Endodermal cell (in vitro differentiated cells): ENCODE data around the gene SPDYE8. TPM values are rescaled to one million over a fixed set of nuclear protein-coding genes. Genes with fewer than 3 reads are reported as not detected.
A peak's percentile ranks its signal among the peaks of the same experiment; 100 is the strongest.
"Not testable (repeated sequence)": the region's sequence is repeated elsewhere in the genome, so short reads cannot be mapped to it uniquely, and the experiment has no call there.

Experiments
- DNase-seq: peaks from one replicate; pipeline ENCODE4 v3.0.0-alpha.2; 2017
- H3K27ac ChIP-seq: 2 replicates; pipeline ENCODE4 v1.5.1; 2013; ENCODE audit warnings: mild to moderate bottlenecking, low read depth, low read length, moderate library complexity
- H3K27me3 ChIP-seq: 2 replicates; pipeline ENCODE4 v1.6.1; 2013; ENCODE audit warnings: mild to moderate bottlenecking, low read length, moderate library complexity; ENCODE audit not compliant: insufficient read depth, control insufficient read depth, poor library complexity, severe bottlenecking
- H3K36me3 ChIP-seq: 2 replicates; pipeline ENCODE4 v1.7.0; 2013; ENCODE audit warnings: mild to moderate bottlenecking, low read length, moderate library complexity; ENCODE audit not compliant: control insufficient read depth, insufficient read depth
- H3K4me1 ChIP-seq: one replicate; pipeline ENCODE4 v1.7.0; 2013; ENCODE audit warnings: low read length; ENCODE audit not compliant: control insufficient read depth, insufficient read depth
- H3K4me3 ChIP-seq: 2 replicates; pipeline ENCODE4 v1.5.1; 2013; ENCODE audit warnings: mild to moderate bottlenecking, low read length, moderate library complexity
- H3K9ac ChIP-seq: 2 replicates; pipeline ENCODE4 v1.6.1; 2013; ENCODE audit warnings: mild to moderate bottlenecking, low read length, moderate library complexity; ENCODE audit not compliant: poor library complexity, severe bottlenecking; ENCODE audit errors: extremely low read depth
- H3K9me3 ChIP-seq: 2 replicates; pipeline ENCODE4 v1.6.1; 2013; ENCODE audit warnings: mild to moderate bottlenecking, low read length, moderate library complexity; ENCODE audit not compliant: control insufficient read depth
- H3K27ac Mint-ChIP-seq: 2 replicates; pipeline ENCODE4 v1.8.0; 2020; ENCODE audit warnings: mixed read lengths
- H3K27me3 Mint-ChIP-seq: 2 replicates; pipeline ENCODE4 v1.8.0; 2021; ENCODE audit warnings: mild to moderate bottlenecking, mixed read lengths; ENCODE audit not compliant: insufficient read depth
- H3K36me3 Mint-ChIP-seq: 2 replicates; pipeline ENCODE4 v1.8.0; 2020; ENCODE audit warnings: low read depth, mixed read lengths
- H3K4me1 Mint-ChIP-seq: 2 replicates; pipeline ENCODE4 v1.8.0; 2020; ENCODE audit warnings: mixed read lengths
- H3K4me3 Mint-ChIP-seq: 2 replicates; pipeline ENCODE4 v1.8.0; 2020; ENCODE audit warnings: mild to moderate bottlenecking, moderate library complexity, mixed read lengths
- H3K9me3 Mint-ChIP-seq: 2 replicates; pipeline ENCODE4 v1.8.0; 2020; ENCODE audit warnings: mild to moderate bottlenecking, mixed read lengths
- WGBS, 2 experiments: methylation state at CpG; one replicate each; pipeline versions ENCODE4 v1.1.5 to v1.1.7; 2013; ENCODE audit warnings: missing lambda C conversion rate in 2 of 2, mixed read lengths in 1 of 2; ENCODE audit not compliant: insufficient coverage in 1 of 2, insufficient read length in 1 of 2; 5-methylcytosine and 5-hydroxymethylcytosine counted together
- long read RNA-seq, 4 experiments: library from polyadenylated mRNA in 2 of 4; library from RNA in 1 of 4; library from capped mRNA in 1 of 4; stranded (forward) in 3 of 4; unstranded in 1 of 4; transcript quantifications; one replicate each; pipeline ENCODE4 v2.0.0, GENCODE V29; 2020 to 2021; ENCODE audit warnings: inconsistent platforms in 1 of 4
- polyA plus RNA-seq, 2 experiments: library from polyadenylated mRNA; stranded (reverse); fragments of 50-300 nt; gene quantifications; one replicate each; pipeline ENCODE4 v1.2.3, GENCODE V29; 2013
- total RNA-seq, 2 donors: library from RNA; stranded (reverse); fragmentation: NEBNext Ultra II Directional in 1 of 2; extraction: Animal tissue kit (Norgen Biotek cat#: 25700) in 1 of 2; gene quantifications; 2 replicates in 1 of 2; 3 replicates in 1 of 2; pipeline ENCODE4 v1.2.1, GENCODE V29; 2021

SPDYE8 gene
- total RNA-seq = not detected
- not detected for polyA plus RNA-seq (2013, experiment 1 of 2)
- polyA plus RNA-seq (2013, experiment 2 of 2) = not detected
- long read RNA-seq, experiment 1 = 0 reads
- long read RNA-seq, experiment 2, partial matches to known transcripts = 0 of 1 reads
- long read RNA-seq, experiment 2, other reads (novel, unspliced or antisense) = 1 of 1 reads
- long read RNA-seq, experiment 3 = 0 reads
- long read RNA-seq, experiment 4 = 0 reads

GRCh38 chr7:73029666-73030065, at the start of gene SPDYE8:
SPDYE8 (minus strand) TSS chr7:73029766; CDS start chr7:73027966, 1,800 bp downstream.
- H3K9ac ChIP-seq, H3K27me3 ChIP-seq, H3K9me3 Mint-ChIP-seq, H3K4me3 ChIP-seq, H3K27ac ChIP-seq, H3K4me1 Mint-ChIP-seq, H3K36me3 Mint-ChIP-seq, DNase-seq, H3K4me1 ChIP-seq, H3K27ac Mint-ChIP-seq, H3K27me3 Mint-ChIP-seq, H3K4me3 Mint-ChIP-seq, H3K36me3 ChIP-seq, H3K9me3 ChIP-seq: not testable (repeated sequence)
- no CpG with 5 or more reads among the region's 8 CpGs for WGBS, 2 experiments

GRCh38 chr7:73057811-73058210, 28.2 kb upstream of the SPDYE8 start, which contains the start of gene SPDYE11:
SPDYE11 (minus strand) TSS chr7:73057911; CDS start chr7:73056111, 1,800 bp downstream.
- H3K9me3 ChIP-seq, H3K4me1 Mint-ChIP-seq, H3K4me3 ChIP-seq, H3K9ac ChIP-seq, H3K27ac Mint-ChIP-seq, H3K36me3 ChIP-seq, H3K27me3 ChIP-seq, H3K36me3 Mint-ChIP-seq, H3K4me1 ChIP-seq, DNase-seq, H3K27me3 Mint-ChIP-seq, H3K4me3 Mint-ChIP-seq, H3K9me3 Mint-ChIP-seq, H3K27ac ChIP-seq: not testable (repeated sequence)
- WGBS, 2 experiments = no CpG with 5 or more reads among the region's 8 CpGs

- H3K27ac ChIP-seq, H3K27ac Mint-ChIP-seq, H3K4me1 Mint-ChIP-seq, H3K27me3 ChIP-seq, H3K9me3 Mint-ChIP-seq, H3K9me3 ChIP-seq, H3K36me3 ChIP-seq, H3K27me3 Mint-ChIP-seq, DNase-seq, H3K36me3 Mint-ChIP-seq, H3K4me1 ChIP-seq: not testable (repeated sequence)
- Histone ChIP-seq H3K4me3 (peak overlapping the region; percentile 75), H3K9ac (peak overlapping the region; percentile 45)
- WGBS, 2 experiments = 36 to 37% methylated on average over 6 to 9 of the region's 10 CpGs
- H3K4me3 Mint-ChIP-seq = peak overlapping the region; percentile 92
These were observed 23.1 kb downstream of the SPDYE8 start for GRCh38 chr7:73006491-73006890.

- H3K4me1 ChIP-seq, H3K27me3 ChIP-seq, H3K9me3 ChIP-seq, H3K36me3 Mint-ChIP-seq, H3K4me1 Mint-ChIP-seq, H3K36me3 ChIP-seq, H3K9me3 Mint-ChIP-seq, H3K27me3 Mint-ChIP-seq, DNase-seq: not testable (repeated sequence)
- Histone ChIP-seq H3K4me3 (peak overlapping the region; percentile 72), H3K27ac (peak overlapping the region; percentile 88), H3K9ac (peak overlapping the region; percentile 72)
- 0% methylated on average over 18 to 37 of the region's 66 CpGs for WGBS, 2 experiments
- H3K4me3 Mint-ChIP-seq = peak overlapping the region; percentile 92
- H3K27ac Mint-ChIP-seq = peak overlapping the region; percentile 99
These were observed 23.7 kb downstream of the SPDYE8 start for GRCh38 chr7:73005693-73006447.

- H3K36me3 ChIP-seq, DNase-seq, H3K4me1 Mint-ChIP-seq, H3K9me3 Mint-ChIP-seq, H3K9me3 ChIP-seq, H3K27me3 Mint-ChIP-seq, H3K4me1 ChIP-seq, H3K27me3 ChIP-seq, H3K36me3 Mint-ChIP-seq: not testable (repeated sequence)
- Histone ChIP-seq H3K27ac (peak overlapping the region; percentile 88), H3K4me3 (peak overlapping the region; percentile 72), H3K9ac (peak overlapping the region; percentile 72)
- peak overlapping the region; percentile 99 for H3K27ac Mint-ChIP-seq
- 0% methylated on average over 14 of the region's 30 CpGs; no CpG with 5 or more reads in 1 of the 2 experiments for WGBS, 2 experiments
- peak overlapping the region; percentile 92 for H3K4me3 Mint-ChIP-seq
These were observed 24.2 kb downstream of the SPDYE8 start for GRCh38 chr7:73005356-73005692.

- H3K4me3 ChIP-seq, H3K4me1 ChIP-seq, H3K9ac ChIP-seq, H3K4me1 Mint-ChIP-seq, H3K36me3 ChIP-seq, H3K27me3 Mint-ChIP-seq, H3K27ac ChIP-seq, H3K9me3 ChIP-seq, H3K4me3 Mint-ChIP-seq, H3K27ac Mint-ChIP-seq, H3K36me3 Mint-ChIP-seq, H3K27me3 ChIP-seq, DNase-seq, H3K9me3 Mint-ChIP-seq: not testable (repeated sequence)
- WGBS, 2 experiments = no CpG with 5 or more reads among the region's 11 CpGs
These were observed 31.6 kb downstream of the SPDYE8 start for GRCh38 chr7:72997887-72998468.
